ENCODE data around the gene DNM2.
"Not testable (repeated sequence)": the region's sequence is repeated elsewhere in the genome, so short reads cannot be mapped to it uniquely, and the experiment has no call there.

Gene DNM2

GRCh38 chr19:10752913-10753704 lies 35.2 kb downstream of the DNM2 start:
- no peak for DNase-seq

- DNase-seq, result no peak
Measured at GRCh38 chr19:10756371-10756770, 38.5 kb downstream of the DNM2 start.

GRCh38 chr19:10756791-10757190 lies 38.9 kb downstream of the DNM2 start:
- no peak for DNase-seq

GRCh38 chr19:10758050-10758449 lies 40.2 kb downstream of the DNM2 start:
- DNase-seq, result not testable (repeated sequence)

GRCh38 chr19:10758978-10759377 lies 41.1 kb downstream of the DNM2 start:
- DNase-seq, result no peak

GRCh38 chr19:10760273-10760944 lies 42.5 kb downstream of the DNM2 start:
- DNase-seq, result no peak

DNA sequence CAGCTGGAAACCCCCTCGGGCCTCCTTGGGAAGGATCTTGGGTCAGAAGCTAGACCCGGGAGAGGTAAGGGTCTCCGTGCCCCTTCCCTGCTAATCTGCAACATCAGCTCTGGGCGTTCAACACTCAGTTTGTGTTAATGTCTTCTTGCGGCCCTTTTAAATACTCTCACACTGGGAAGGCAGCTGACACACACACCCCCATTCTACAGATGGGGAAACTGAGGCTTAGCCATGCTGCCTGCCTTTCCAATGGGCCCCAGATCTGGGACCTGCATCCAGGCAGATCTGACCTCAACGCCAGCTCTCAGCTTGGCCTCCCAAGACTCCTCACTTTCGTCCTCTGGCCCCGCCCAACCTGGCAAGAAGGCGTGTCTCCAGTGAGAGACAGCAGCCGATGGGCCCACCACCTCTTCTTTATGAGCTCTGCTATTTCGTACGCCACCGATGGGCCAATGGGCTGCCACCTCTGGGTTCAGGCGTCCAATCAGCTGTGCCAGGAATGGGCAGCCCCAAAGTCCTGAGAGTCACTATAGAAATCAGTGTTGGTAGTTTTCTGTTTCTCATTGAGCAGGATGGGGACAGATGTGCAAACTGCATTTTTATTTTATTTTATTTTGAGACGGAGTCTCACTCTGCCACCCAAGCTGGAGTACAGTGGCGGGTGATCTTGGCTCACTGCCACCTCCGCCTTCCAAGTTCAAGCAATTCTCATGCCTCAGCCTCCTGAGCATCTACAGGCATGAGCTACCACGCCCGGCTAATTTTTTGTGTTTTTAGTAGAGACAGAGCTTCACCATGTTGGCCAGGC lies 43.8 kb downstream of the DNM2 start:
- DNase-seq, result no peak

DNA sequence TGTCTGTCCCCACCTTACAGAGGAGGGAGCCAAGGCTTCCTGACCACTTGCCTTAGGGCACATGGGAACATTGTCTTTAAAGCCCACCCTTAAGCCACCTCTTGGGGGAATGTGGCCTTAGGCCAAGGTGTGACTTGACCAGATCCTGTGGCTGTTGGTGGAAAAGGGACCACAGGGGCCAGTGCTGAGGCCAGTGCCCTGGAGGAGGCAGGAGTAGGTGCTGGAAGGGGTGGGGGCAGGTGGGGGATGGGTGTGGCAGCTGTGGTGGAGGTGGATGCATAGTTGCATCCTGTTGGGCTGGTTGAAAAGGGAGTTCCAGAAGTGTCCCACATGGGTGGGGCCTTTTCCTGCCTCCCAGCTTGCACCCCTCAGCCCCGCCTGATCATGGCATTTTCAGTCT lies 44.8 kb downstream of the DNM2 start:
- DNase-seq, result no peak

DNA sequence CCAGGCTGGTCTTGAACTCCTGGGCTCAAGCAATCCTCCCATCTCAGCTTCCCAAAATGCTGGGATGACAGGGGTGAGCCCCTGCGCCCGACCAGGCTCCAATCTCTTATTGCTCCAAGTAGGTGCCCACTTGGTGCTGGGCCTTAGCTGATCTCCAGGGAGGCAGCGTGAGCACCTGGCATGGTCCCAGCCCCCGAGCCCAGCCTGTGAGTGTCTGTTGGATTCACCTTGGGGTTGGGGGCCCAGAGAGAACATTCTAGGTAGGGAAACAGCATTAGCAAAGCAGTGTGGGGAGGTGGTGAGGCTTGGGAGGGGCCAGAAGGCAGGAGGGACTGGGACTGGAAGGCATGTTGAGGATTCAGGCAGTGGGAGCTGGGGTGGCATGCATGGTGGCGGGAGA lies 45.5 kb downstream of the DNM2 start:
- no peak for DNase-seq

DNA sequence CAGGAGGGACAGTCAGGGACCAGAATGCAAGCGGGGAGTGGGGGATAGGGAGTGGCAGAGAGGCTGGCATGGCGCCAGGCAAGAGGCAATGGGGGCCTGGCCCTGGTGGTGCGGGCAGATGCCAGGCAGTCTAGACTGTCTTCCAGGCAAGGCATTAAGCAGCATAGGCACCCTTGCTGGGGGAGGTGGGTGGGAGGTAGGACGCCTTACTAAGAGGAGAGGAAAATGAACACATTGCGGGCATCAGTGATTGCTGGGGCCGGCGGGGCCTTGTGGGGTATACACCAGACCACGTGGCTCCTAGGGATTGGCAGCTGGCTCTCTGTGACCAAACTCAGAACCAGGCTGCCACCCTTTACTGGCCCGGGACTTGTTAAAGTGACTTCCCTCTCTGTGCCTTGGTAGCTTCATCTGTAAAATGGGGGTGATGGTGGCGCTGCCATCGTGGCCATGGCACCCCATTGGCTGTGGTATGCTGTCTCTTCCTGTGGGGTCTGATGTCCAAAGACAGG lies 46.0 kb downstream of the DNM2 start:
- no peak for DNase-seq

- no peak for DNase-seq
Measured at GRCh38 chr19:10764340-10764894, 46.5 kb downstream of the DNM2 start.

GRCh38 chr19:10766049-10766623 lies 48.3 kb downstream of the DNM2 start:
- no peak for DNase-seq

GRCh38 chr19:10766671-10767201 lies 48.9 kb downstream of the DNM2 start:
- no peak for DNase-seq

GRCh38 chr19:10767726-10768125 lies 49.8 kb downstream of the DNM2 start:
- no peak for DNase-seq

- no peak for DNase-seq
Measured at GRCh38 chr19:10768369-10768768, 50.5 kb downstream of the DNM2 start.

GRCh38 chr19:10768936-10769335 lies 51.1 kb downstream of the DNM2 start:
- DNase-seq, result no peak

DNA sequence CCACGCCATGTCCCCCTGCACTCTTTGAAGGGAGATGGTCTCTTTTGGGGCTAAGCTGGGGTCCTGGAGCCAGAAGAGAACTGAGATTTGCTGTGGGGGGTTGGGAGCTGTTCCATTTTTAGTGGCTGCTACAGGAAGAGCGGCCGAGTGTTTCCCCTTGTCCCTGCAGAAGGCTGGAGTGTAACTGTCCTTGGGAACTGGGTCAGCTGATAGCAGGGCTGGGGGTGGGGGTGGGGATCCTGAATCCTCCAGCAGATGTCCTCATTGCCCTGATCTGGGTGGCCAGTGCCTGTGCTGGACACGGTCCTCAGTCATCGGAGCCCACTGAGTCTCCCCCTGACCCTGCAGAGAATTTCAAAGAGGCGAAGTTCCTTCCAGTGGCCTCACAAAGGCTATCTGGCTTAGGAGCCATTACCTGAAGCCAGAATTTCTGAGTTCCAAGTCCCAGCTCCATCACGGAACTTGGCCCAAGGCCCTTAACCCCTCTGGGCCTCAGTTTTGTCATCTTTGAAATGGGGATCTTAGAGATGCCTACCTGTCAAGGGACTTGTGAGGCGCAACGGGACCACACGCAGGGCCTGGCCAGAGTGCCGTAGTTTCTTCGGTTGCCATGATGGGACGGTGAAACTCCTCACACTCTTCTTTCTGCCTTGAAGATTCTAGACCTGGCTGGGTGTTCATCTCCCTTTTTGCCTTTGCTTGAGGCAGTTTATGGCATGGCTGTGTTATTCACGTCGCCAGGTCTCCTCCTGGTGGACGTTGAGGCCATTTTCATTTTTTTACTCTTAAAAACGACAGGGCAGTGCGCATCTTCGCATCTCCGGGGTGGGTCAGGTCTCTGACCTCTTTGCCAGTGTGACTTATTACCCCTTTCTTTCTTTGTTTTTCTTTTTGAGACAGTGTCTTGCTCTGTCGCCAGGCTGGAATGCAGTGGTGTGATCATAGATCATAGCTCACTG lies 51.9 kb downstream of the DNM2 start:
- DNase-seq, result no peak

DNA sequence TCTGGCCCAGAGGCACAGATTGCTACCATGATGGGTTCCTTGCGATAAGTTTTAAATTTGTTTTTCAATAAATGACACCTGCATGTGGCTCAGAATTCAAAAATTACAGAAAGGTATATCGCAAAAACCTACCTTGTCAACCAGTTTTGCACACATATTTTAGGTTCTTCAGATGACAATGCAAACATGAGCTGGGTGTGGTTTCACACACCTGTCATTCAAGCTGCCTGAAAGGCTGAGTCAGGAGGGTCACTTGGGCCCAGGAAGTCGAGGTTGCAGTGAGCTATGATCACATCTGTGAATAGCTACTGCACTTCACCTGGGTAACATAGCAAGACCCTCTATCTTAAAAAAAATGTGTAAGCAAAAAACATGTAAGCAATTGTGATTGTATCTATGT lies 56.1 kb downstream of the DNM2 start:
- no peak for DNase-seq

GRCh38 chr19:10774893-10775292 lies 57.0 kb downstream of the DNM2 start:
- no peak for DNase-seq

- DNase-seq, result no peak
Measured at GRCh38 chr19:10776900-10777650, 59.2 kb downstream of the DNM2 start.

DNA sequence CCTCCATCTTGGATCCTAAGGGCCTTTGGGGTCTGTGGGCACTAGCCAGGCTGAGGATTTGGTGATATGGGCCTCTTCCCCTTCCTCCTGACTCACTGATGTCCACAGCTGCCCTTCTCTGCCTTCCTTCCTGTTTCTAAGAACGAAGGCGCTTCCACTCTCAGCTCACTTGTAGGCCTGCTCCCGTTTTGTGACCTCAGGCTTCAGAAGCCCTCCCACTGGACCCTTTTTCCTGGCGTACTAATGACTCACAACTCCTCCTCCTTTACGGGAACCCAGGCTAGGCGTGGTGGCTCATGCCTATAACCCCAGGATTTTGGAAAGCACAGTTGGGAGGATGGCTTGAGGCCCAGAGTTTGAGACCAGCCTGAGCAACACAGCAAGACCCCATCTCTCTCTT lies 62.5 kb downstream of the DNM2 start:
- no peak for DNase-seq
